GM19395 (cell line): ENCODE data around the gene MMGT1.

ENCODE experiments used
- ATAC-seq: cut with Tn5 transposase; IDR thresholded peaks from one replicate; pipeline ENCODE4 v1.9.1; 2021; ENCODE audit warnings: mild to moderate bottlenecking, moderate library complexity; ENCODE audit not compliant: unreplicated experiment

MMGT1 gene

GRCh38 chrX:135973548-135974278 is at the start of gene MMGT1:
Gene MMGT1, minus strand, starts transcription at chrX:135973988. Its CDS starts 313 bp downstream, at chrX:135973675.
- ATAC-seq: peak; percentile 84

GRCh38 chrX:136021903-136022302 is 48.1 kb upstream of the MMGT1 start:
- peak; percentile 69 for ATAC-seq

- ATAC-seq: peak; percentile 73
Observed at GRCh38 chrX:136021160-136021559, 47.4 kb upstream of the MMGT1 start.

- ATAC-seq: no peak
Observed at GRCh38 chrX:136019226-136019625, 45.4 kb upstream of the MMGT1 start.

- no peak for ATAC-seq
Observed at GRCh38 chrX:136016881-136017280, 43.1 kb upstream of the MMGT1 start.

- no peak for ATAC-seq
Observed at GRCh38 chrX:136015016-136015415, 41.2 kb upstream of the MMGT1 start.

- ATAC-seq: no peak
Observed at GRCh38 chrX:135988245-135988644, 14.5 kb upstream of the MMGT1 start.

GRCh38 chrX:135985973-135986310 is 12.2 kb upstream of the MMGT1 start:
- no peak for ATAC-seq

- ATAC-seq: peak; percentile 81
Observed at GRCh38 chrX:135985157-135985972, 11.6 kb upstream of the MMGT1 start, which contains the start of gene SLC9A6. Gene SLC9A6, plus strand, starts transcription at chrX:135985435. Its CDS starts 224 bp downstream, at chrX:135985659.

GRCh38 chrX:135984791-135985156 is 11.0 kb upstream of the MMGT1 start:
- no peak for ATAC-seq

- no peak for ATAC-seq
Observed at GRCh38 chrX:135984256-135984655, 10.5 kb upstream of the MMGT1 start.

GRCh38 chrX:135982860-135983259 is 9.1 kb upstream of the MMGT1 start:
- no peak for ATAC-seq

- no peak for ATAC-seq
Observed at GRCh38 chrX:135981668-135982067, 7.9 kb upstream of the MMGT1 start.

- ATAC-seq: no peak
Observed at GRCh38 chrX:135981010-135981409, 7.2 kb upstream of the MMGT1 start.

- no peak for ATAC-seq
Observed at GRCh38 chrX:135977611-135978010, 3.8 kb upstream of the MMGT1 start.

GRCh38 chrX:135975421-135975820 is 1.6 kb upstream of the MMGT1 start:
- no peak for ATAC-seq

- no peak for ATAC-seq
Observed at GRCh38 chrX:135974279-135974856, 580 bp upstream of the MMGT1 start.

GRCh38 chrX:135973025-135973547 is 702 bp downstream of the MMGT1 start:
- peak; percentile 55 for ATAC-seq

GRCh38 chrX:135951291-135951690 is 22.5 kb downstream of the MMGT1 start:
- no peak for ATAC-seq

GRCh38 chrX:135944486-135944885 is 29.3 kb downstream of the MMGT1 start:
- no peak for ATAC-seq

GRCh38 chrX:135931644-135932487 is 41.9 kb downstream of the MMGT1 start:
- ATAC-seq: no peak
